GM12878 (cell line): ENCODE measurements around the gene CXADR. TPM values are rescaled to one million over a fixed set of nuclear protein-coding genes. Genes with fewer than 3 reads are reported as not detected.

ENCODE experiments used
- ATAC-seq: fragments of 200-7000 bp; cut with Tn5 transposase; 3 replicates; pipeline ENCODE4 v1.9.1; 2020; ENCODE audit warnings: mild to moderate bottlenecking, moderate library complexity
- BruUV-seq: library from RNA; stranded (reverse); fragments of 400-500 nt; replicated peaks from 2 replicates; lab custom pipeline; 2021; lab: Mats Ljungman, UMichigan
- CTCF ChIA-PET: fragments of 300-600 bp; sonication (Branson Sonifier 250); formaldehyde crosslinking; extraction: SDS; loops from one replicate; lab custom pipeline; 2021; ENCODE audit warnings: inconsistent platforms; lab: Yijun Ruan, JAX
- POLR2A ChIA-PET: fragments of 350-600 bp; formaldehyde crosslinking; extraction: SDS; loops from one replicate; lab custom pipeline; 2021; ENCODE audit warnings: inconsistent platforms; lab: Charles Lee
- RAD21 ChIA-PET: fragments of 300-600 bp; sonication (Branson Sonifier 250); formaldehyde crosslinking; loops from one replicate; lab custom pipeline; 2023; ENCODE audit warnings: antibody characterized with exemption; ENCODE audit not compliant: unreplicated experiment; lab: Charles Lee
- SMC1A ChIA-PET: fragments of 300-600 bp; sonication (Branson Sonifier 250); formaldehyde crosslinking; loops from one replicate; lab custom pipeline; 2023; ENCODE audit not compliant: unreplicated experiment, uncharacterized antibody; lab: Charles Lee
- DNase-seq: peaks from one replicate; pipeline ENCODE4 v3.0.0-alpha.2; 2011; ENCODE audit warnings: low read depth, low spot score
- FAIRE-seq: peaks from 3 replicates; lab custom pipeline; 2011; peaks lifted over from hg19 to GRCh38; lab: Jason Lieb, UNC
- H2AFZ ChIP-seq: 2 replicates; pipeline ENCODE4 v1.6.0; 2011; ENCODE audit warnings: low read depth, low read length, control low read depth; ENCODE audit not compliant: control insufficient read depth
- H3K27ac ChIP-seq: 2 replicates; pipeline ENCODE4 v1.5.1; 2011; ENCODE audit warnings: control low read depth; ENCODE audit not compliant: control insufficient read depth, insufficient read depth
- H3K27me3 ChIP-seq, 2 experiments: replicated peaks in 1 of 2; 2 replicates each; pipeline versions ENCODE4 v1.6.0 to v1.6.1; 2011; ENCODE audit warnings: low read length in 1 of 2; ENCODE audit not compliant: control insufficient read depth in 2 of 2, insufficient read depth in 2 of 2
- H3K36me3 ChIP-seq, 2 experiments: 2 replicates each; pipeline ENCODE4 v1.5.1; 2011; ENCODE audit warnings: low read length in 1 of 2; ENCODE audit not compliant: control insufficient read depth in 2 of 2, insufficient read depth in 2 of 2
- H3K4me1 ChIP-seq: 2 replicates; pipeline ENCODE4 v1.6.1; 2011; ENCODE audit warnings: mild to moderate bottlenecking, low read length, moderate library complexity, mixed read lengths; ENCODE audit not compliant: control insufficient read depth, insufficient read depth
- H3K4me2 ChIP-seq: 2 replicates; pipeline ENCODE4 v1.6.0; 2011; ENCODE audit warnings: control low read depth; ENCODE audit not compliant: control insufficient read depth, insufficient read depth
- H3K4me3 ChIP-seq: fragments of 200-600 bp; sonication (generic); 2 replicates; pipeline ENCODE4 v1.5.1; 2016
- H3K79me2 ChIP-seq: 2 replicates; pipeline ENCODE4 v1.6.0; 2011; ENCODE audit warnings: low read length; ENCODE audit not compliant: control insufficient read depth, insufficient read depth
- H3K9ac ChIP-seq: 2 replicates; pipeline ENCODE4 v1.8.0; 2011; ENCODE audit warnings: low read length, control low read depth, mixed read lengths; ENCODE audit not compliant: control insufficient read depth, insufficient read depth
- H3K9me3 ChIP-seq: replicated peaks from 3 replicates; pipeline ENCODE4 v1.5.1; 2011; ENCODE audit warnings: mild to moderate bottlenecking, low read length; ENCODE audit not compliant: control insufficient read depth, insufficient read depth
- H4K20me1 ChIP-seq: 2 replicates; pipeline ENCODE4 v1.6.0; 2011; ENCODE audit not compliant: control insufficient read depth, insufficient read depth
- BMI1 ChIP-seq: fragments of 450-650 bp; IDR thresholded peaks from 2 replicates; pipeline ENCODE4 v1.6.1; 2016; ENCODE audit warnings: mild to moderate bottlenecking, moderate library complexity, borderline replicate concordance
- DPF2 ChIP-seq: fragments of 450-650 bp; IDR thresholded peaks from 2 replicates; pipeline ENCODE4 v1.6.1; 2017; ENCODE audit warnings: mild to moderate bottlenecking
- FOXK2 ChIP-seq: fragments of 450-650 bp; IDR thresholded peaks from 2 replicates; pipeline ENCODE4 v1.6.1; 2017; ENCODE audit warnings: mild to moderate bottlenecking, moderate library complexity
- HDAC6 ChIP-seq: fragments of 200-600 bp; sonication (generic); IDR thresholded peaks from one replicate; pipeline ENCODE4 v1.8.0; 2017; ENCODE audit warnings: antibody characterized with exemption; ENCODE audit not compliant: unreplicated experiment
- JUNB ChIP-seq: IDR thresholded peaks from 2 replicates; pipeline ENCODE4 v1.6.1; 2016; ENCODE audit warnings: antibody characterized with exemption, mild to moderate bottlenecking
- KAT2A ChIP-seq: conservative IDR thresholded peaks from 2 replicates; pipeline ENCODE4 v1.6.1; 2011; ENCODE audit warnings: low read depth, low read length; ENCODE audit not compliant: control insufficient read depth
- MEF2A ChIP-seq: IDR thresholded peaks from 2 replicates; pipeline ENCODE4 v1.6.1; 2011; ENCODE audit warnings: low read depth, mild to moderate bottlenecking, low read length, moderate library complexity; ENCODE audit not compliant: insufficient read depth
- MTA2 ChIP-seq: fragments of 450-650 bp; IDR thresholded peaks from 2 replicates; pipeline ENCODE4 v1.6.1; 2016; ENCODE audit warnings: low read depth, mild to moderate bottlenecking, moderate library complexity
- POLR2AphosphoS2 ChIP-seq: IDR thresholded peaks from 2 replicates; pipeline ENCODE4 v1.6.1; 2011; ENCODE audit warnings: low read depth, mild to moderate bottlenecking, low read length, improper control_type of control experiment, moderate library complexity
- RB1 ChIP-seq: fragments of 450-650 bp; formaldehyde crosslinking; IDR thresholded peaks from 2 replicates; pipeline ENCODE4 v1.6.1; 2017; ENCODE audit warnings: mild to moderate bottlenecking, borderline replicate concordance
- RBBP5 ChIP-seq: fragments of 200-600 bp; sonication (generic); conservative IDR thresholded peaks from 2 replicates; pipeline ENCODE4 v1.6.1; 2016
- SMAD1 ChIP-seq: fragments of 450-650 bp; IDR thresholded peaks from 2 replicates; pipeline ENCODE4 v1.6.1; 2018; ENCODE audit warnings: mild to moderate bottlenecking, low read depth; ENCODE audit not compliant: partially characterized antibody
- WGBS: methylation state at CpG from one replicate; pipeline ENCODE4 v1.1.6; 2016; ENCODE audit warnings: low lambda C conversion rate; ENCODE audit not compliant: insufficient replicate concordance, insufficient coverage; ENCODE audit errors: missing lambda C conversion rate; 5-methylcytosine and 5-hydroxymethylcytosine counted together
- in situ Hi-C: fragments of 300-500 bp; cut with MboI; formaldehyde crosslinking; loops from 9 replicates; pipeline ENCODE4 v1.14.3; 2018; ENCODE audit warnings: mixed read lengths
- intact Hi-C: fragments of 100-400 bp; cut with micrococcal nuclease; formaldehyde crosslinking; loops from one replicate; pipeline ENCODE4 v1.14.2; 2022; ENCODE audit not compliant: unreplicated experiment
- polyA plus RNA-seq, 11 experiments: library from polyadenylated mRNA; depleted of rRNA in 4 of 11; unstranded in 6 of 11; stranded (reverse) in 5 of 11; fragments of >200 nt; fragmentation: Nextera tagmentation in 4 of 11; fragmentation: Illumina TruSeq in 1 of 11; extraction: Ambion mirVana in 4 of 11; extraction: Trizol in 1 of 11; gene quantifications; 1 replicate in 1 of 11; 2 replicates in 10 of 11; pipeline versions ENCODE4 v1.2.1 to v1.2.3, GENCODE V29; 2011 to 2016; ENCODE audit warnings: inconsistent platforms in 2 of 11, missing spikeins in 2 of 11, low read depth in 1 of 11
- total RNA-seq, 4 experiments: library from RNA; depleted of rRNA in 3 of 4; stranded (reverse); fragments of >200 nt in 3 of 4; fragmentation: Illumina TruSeq in 1 of 4; extraction: Trizol in 1 of 4; gene quantifications; 2 replicates each; pipeline versions ENCODE4 v1.2.1 to v1.2.3, GENCODE V29; 2013 to 2021
- TF ChIP-seq, protein P1 (sequence below): IDR thresholded peaks from 2 replicates; pipeline ENCODE4 v1.6.1; 2011; ENCODE audit warnings: low read depth, low read length, improper control_type of control experiment, borderline replicate concordance
- TF ChIP-seq, protein P2 (sequence below): fragments of 450-650 bp; IDR thresholded peaks from 2 replicates; pipeline ENCODE4 v1.6.1; 2017; ENCODE audit warnings: borderline replicate concordance
- TF ChIP-seq, protein P3 (sequence below): fragments of 450-650 bp; IDR thresholded peaks from 2 replicates; pipeline ENCODE4 v1.6.1; 2017; ENCODE audit warnings: mild to moderate bottlenecking
- TF ChIP-seq, protein P4 (sequence below): fragments of 450-650 bp; IDR thresholded peaks from 2 replicates; pipeline ENCODE4 v1.6.1; 2018; ENCODE audit warnings: mild to moderate bottlenecking, low read depth, moderate library complexity; ENCODE audit not compliant: partially characterized antibody

Gene CXADR
- total and polyA plus RNA-seq, 10 of the 15 experiments (the other 5 are each of a cell fraction or from before 2014, with no cell fraction given) = 0.01 to 0.64 (median 0.13) TPM

DNA sequence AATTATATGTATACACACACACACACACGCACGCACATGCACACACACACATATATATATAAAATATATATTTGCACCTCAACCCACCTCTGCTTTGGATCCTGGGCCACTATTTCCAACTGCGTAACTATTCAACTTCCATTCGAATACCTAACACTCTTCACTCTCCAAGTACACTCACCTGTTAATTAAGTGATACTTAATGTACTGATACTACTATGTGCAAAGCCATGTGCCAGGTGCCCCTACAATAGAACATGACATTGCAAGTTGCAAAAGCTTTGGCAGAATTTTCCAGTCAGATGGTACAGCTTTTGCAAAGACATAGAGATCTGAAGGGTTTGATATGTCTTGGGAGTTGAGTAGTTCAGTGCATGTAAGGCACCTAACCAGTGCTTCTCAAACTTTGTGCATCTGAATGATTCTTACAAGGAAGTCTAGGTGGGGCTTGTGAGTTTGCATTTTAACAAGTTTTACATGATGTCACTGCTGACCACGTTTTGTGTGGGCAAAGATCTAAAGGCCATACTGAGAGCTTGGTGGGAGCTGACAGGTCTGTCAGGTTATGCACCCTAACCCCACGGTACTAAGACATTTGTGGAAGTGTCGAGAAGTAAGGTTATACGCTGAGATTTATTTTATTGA, 7.2 kb downstream of the CXADR start:
- no peaks in the 10 kb centered on the region for H3K36me3 ChIP-seq
- ATAC-seq = no peak
- no peaks in the 10 kb centered on the region for H4K20me1 ChIP-seq
- WGBS = 8% methylated on average over 8 of the region's 8 CpGs
- ChIA-PET RAD21 (no interaction called here), POLR2A (no interaction called here), CTCF (interaction anchor here (1.1 kb wide), 1 partner anchor 133 kb away, joined by 3 read pairs; no protein-coding TSS in a partner anchor), SMC1A (no interaction called here)
- no peak for DNase-seq
- intact Hi-C loops (no loop called here), in situ Hi-C loops (no loop called here)
- no peaks in the 10 kb centered on the region; a peak in 2 of 4 replicates for H3K27me3 ChIP-seq
- no peaks in the 10 kb centered on the region for H3K79me2 ChIP-seq
- H3K4me1 ChIP-seq = no peaks in the 10 kb centered on the region
- FAIRE-seq = no peak
- no peak overlapping the region for H3K4me2 ChIP-seq
- no peak overlapping the region for H3K9ac ChIP-seq
- H3K4me3 ChIP-seq = no peak overlapping the region
- H3K9me3 ChIP-seq = no peaks in the 10 kb centered on the region
- no peak overlapping the region for H3K27ac ChIP-seq
- BruUV-seq = no TSS peak
- H2AFZ ChIP-seq = no peak overlapping the region
- no peak for TF ChIP-seq JUNB
- no peak for TF ChIP-seq HDAC6
- TF ChIP-seq SMAD1 = no peak
- TF ChIP-seq, protein P1, sequence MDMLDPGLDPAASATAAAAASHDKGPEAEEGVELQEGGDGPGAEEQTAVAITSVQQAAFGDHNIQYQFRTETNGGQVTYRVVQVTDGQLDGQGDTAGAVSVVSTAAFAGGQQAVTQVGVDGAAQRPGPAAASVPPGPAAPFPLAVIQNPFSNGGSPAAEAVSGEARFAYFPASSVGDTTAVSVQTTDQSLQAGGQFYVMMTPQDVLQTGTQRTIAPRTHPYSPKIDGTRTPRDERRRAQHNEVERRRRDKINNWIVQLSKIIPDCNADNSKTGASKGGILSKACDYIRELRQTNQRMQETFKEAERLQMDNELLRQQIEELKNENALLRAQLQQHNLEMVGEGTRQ = no peak
- no peak for TF ChIP-seq DPF2
- TF ChIP-seq RBBP5 = no peak
- no peak for TF ChIP-seq BMI1
- TF ChIP-seq, protein P2, sequence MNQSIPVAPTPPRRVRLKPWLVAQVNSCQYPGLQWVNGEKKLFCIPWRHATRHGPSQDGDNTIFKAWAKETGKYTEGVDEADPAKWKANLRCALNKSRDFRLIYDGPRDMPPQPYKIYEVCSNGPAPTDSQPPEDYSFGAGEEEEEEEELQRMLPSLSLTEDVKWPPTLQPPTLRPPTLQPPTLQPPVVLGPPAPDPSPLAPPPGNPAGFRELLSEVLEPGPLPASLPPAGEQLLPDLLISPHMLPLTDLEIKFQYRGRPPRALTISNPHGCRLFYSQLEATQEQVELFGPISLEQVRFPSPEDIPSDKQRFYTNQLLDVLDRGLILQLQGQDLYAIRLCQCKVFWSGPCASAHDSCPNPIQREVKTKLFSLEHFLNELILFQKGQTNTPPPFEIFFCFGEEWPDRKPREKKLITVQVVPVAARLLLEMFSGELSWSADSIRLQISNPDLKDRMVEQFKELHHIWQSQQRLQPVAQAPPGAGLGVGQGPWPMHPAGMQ = no peak
- no peak for TF ChIP-seq KAT2A
- TF ChIP-seq, protein P3, sequence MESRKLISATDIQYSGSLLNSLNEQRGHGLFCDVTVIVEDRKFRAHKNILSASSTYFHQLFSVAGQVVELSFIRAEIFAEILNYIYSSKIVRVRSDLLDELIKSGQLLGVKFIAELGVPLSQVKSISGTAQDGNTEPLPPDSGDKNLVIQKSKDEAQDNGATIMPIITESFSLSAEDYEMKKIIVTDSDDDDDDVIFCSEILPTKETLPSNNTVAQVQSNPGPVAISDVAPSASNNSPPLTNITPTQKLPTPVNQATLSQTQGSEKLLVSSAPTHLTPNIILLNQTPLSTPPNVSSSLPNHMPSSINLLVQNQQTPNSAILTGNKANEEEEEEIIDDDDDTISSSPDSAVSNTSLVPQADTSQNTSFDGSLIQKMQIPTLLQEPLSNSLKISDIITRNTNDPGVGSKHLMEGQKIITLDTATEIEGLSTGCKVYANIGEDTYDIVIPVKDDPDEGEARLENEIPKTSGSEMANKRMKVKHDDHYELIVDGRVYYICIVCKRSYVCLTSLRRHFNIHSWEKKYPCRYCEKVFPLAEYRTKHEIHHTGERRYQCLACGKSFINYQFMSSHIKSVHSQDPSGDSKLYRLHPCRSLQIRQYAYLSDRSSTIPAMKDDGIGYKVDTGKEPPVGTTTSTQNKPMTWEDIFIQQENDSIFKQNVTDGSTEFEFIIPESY = no peak
- TF ChIP-seq FOXK2 = no peak
- no peak for TF ChIP-seq RB1
- TF ChIP-seq, protein P4, sequence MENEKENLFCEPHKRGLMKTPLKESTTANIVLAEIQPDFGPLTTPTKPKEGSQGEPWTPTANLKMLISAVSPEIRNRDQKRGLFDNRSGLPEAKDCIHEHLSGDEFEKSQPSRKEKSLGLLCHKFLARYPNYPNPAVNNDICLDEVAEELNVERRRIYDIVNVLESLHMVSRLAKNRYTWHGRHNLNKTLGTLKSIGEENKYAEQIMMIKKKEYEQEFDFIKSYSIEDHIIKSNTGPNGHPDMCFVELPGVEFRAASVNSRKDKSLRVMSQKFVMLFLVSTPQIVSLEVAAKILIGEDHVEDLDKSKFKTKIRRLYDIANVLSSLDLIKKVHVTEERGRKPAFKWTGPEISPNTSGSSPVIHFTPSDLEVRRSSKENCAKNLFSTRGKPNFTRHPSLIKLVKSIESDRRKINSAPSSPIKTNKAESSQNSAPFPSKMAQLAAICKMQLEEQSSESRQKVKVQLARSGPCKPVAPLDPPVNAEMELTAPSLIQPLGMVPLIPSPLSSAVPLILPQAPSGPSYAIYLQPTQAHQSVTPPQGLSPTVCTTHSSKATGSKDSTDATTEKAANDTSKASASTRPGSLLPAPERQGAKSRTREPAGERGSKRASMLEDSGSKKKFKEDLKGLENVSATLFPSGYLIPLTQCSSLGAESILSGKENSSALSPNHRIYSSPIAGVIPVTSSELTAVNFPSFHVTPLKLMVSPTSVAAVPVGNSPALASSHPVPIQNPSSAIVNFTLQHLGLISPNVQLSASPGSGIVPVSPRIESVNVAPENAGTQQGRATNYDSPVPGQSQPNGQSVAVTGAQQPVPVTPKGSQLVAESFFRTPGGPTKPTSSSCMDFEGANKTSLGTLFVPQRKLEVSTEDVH = no peak
- TF ChIP-seq MTA2 = no peak
- TF ChIP-seq MEF2A = no peak
- TF ChIP-seq POLR2AphosphoS2 = no peak
